CD4-positive, CD25-positive, alpha-beta regulatory T cell (primary cell): ENCODE measurements around the gene SERPINB6. TPM values are rescaled to one million over a fixed set of nuclear protein-coding genes. Genes with fewer than 3 reads are reported as not detected.
"Not testable (repeated sequence)": the region's sequence is repeated elsewhere in the genome, so short reads cannot be mapped to it uniquely, and the experiment has no call there.

Source experiments
- ATAC-seq, 2 donors: fragments of 150-1000 bp; cut with Tn5 transposase; one replicate each; pipeline ENCODE4 v1.10.0; 2021; ENCODE audit warnings: low read depth in 2 of 2, moderate number of reproducible peaks in 2 of 2, moderate library complexity in 1 of 2
- DNase-seq, 3 donors: peaks; one replicate each; pipeline versions ENCODE4 v3.0.0 to v3.0.0-alpha.2; 2012 to 2022; ENCODE audit warnings: mixed read lengths in 1 of 3
- H3K27ac ChIP-seq: one replicate; pipeline ENCODE4 v1.7.0; 2013; ENCODE audit warnings: mild to moderate bottlenecking, low read length; ENCODE audit not compliant: insufficient read depth, poor library complexity, severe bottlenecking
- H3K27me3 ChIP-seq: one replicate; pipeline ENCODE4 v1.7.0; 2013; ENCODE audit warnings: low read length; ENCODE audit not compliant: control insufficient read depth, insufficient read depth
- H3K36me3 ChIP-seq: one replicate; pipeline ENCODE4 v1.7.0; 2013; ENCODE audit warnings: mild to moderate bottlenecking, low read length, moderate library complexity; ENCODE audit not compliant: control insufficient read depth, insufficient read depth
- H3K4me1 ChIP-seq: 2 replicates; pipeline ENCODE4 v1.7.0; 2013; ENCODE audit warnings: mild to moderate bottlenecking, low read length; ENCODE audit not compliant: insufficient read depth, control insufficient read depth, poor library complexity, severe bottlenecking
- H3K4me3 ChIP-seq: one replicate; pipeline ENCODE4 v1.7.0; 2013; ENCODE audit warnings: low read depth, mild to moderate bottlenecking, low read length, moderate library complexity
- H3K9me3 ChIP-seq, 2 experiments: 1 replicate in 1 of 2; 2 replicates in 1 of 2; pipeline ENCODE4 v1.7.0; 2013; ENCODE audit warnings: low read length in 2 of 2, mild to moderate bottlenecking in 1 of 2, moderate library complexity in 1 of 2; ENCODE audit not compliant: control insufficient read depth in 2 of 2
- H3K27ac Mint-ChIP-seq, 3 donors: one replicate each; pipeline ENCODE4 v1.8.0; 2020 to 2022; ENCODE audit warnings: mild to moderate bottlenecking in 3 of 3, mixed read lengths in 3 of 3, moderate library complexity in 2 of 3
- H3K27me3 Mint-ChIP-seq: one replicate; pipeline ENCODE4 v1.8.0; 2022; ENCODE audit warnings: mild to moderate bottlenecking, mixed read lengths
- H3K36me3 Mint-ChIP-seq: one replicate; pipeline ENCODE4 v1.8.0; 2020; ENCODE audit warnings: mixed read lengths
- H3K4me1 Mint-ChIP-seq, 4 donors: one replicate each; pipeline ENCODE4 v1.8.0; 2020 to 2022; ENCODE audit warnings: mixed read lengths in 4 of 4, mild to moderate bottlenecking in 1 of 4
- H3K4me3 Mint-ChIP-seq, 4 donors: one replicate each; pipeline ENCODE4 v1.8.0; 2020 to 2022; ENCODE audit warnings: mild to moderate bottlenecking in 4 of 4, mixed read lengths in 4 of 4, moderate library complexity in 3 of 4
- H3K9me3 Mint-ChIP-seq, 7 donors: one replicate each; pipeline ENCODE4 v1.8.0; 2020 to 2022; ENCODE audit warnings: mixed read lengths in 7 of 7, mild to moderate bottlenecking in 3 of 7, moderate library complexity in 2 of 7
- polyA plus RNA-seq, 4 donors: library from polyadenylated mRNA; unstranded; fragments of 300-500 nt; fragmentation: Illumina TruSeq; gene quantifications; one replicate each; pipeline ENCODE4 v1.2.3, GENCODE V29; 2021
- total RNA-seq: library from RNA; stranded (reverse); gene quantifications from one replicate; pipeline ENCODE4 v1.2.3, GENCODE V29; 2022

SERPINB6 gene
- total and polyA plus RNA-seq, 5 donors from 2014 or later = 3.9 to 79.9 (median 21.9) TPM

DNA sequence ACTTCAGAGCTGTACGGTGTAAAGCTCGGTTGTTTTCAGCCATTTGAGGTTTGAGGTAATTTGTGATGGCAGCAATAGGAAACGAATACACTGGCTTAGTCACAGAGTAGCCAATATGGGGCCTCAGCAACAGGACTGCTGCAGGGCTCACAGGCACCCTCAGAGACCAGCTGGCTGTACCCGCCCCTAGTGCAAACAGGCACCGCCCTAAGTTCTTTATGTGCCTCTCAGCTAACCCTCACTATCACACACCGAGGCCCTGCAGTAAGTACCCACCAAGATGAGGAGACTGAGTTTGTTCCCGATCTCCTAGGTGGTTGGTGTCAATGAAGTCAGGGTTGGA, 57.1 kb downstream of the SERPINB6 start:
- no peak overlapping the region for H3K4me3 ChIP-seq
- no peaks in the 10 kb centered on the region for H3K36me3 ChIP-seq
- H3K9me3 Mint-ChIP-seq = peaks cover 0 to 3% (median 0%) of the 10 kb centered on the region in 7 donors
- H3K4me1 ChIP-seq = peaks cover 5% of the 10 kb centered on the region
- H3K27me3 ChIP-seq = no peaks in the 10 kb centered on the region
- H3K36me3 Mint-ChIP-seq = no peaks in the 10 kb centered on the region
- H3K4me1 Mint-ChIP-seq = peaks cover 5 to 21% (median 13%) of the 10 kb centered on the region in 4 donors
- H3K4me3 Mint-ChIP-seq = no peak overlapping the region
- peaks cover 11% of the 10 kb centered on the region for H3K27me3 Mint-ChIP-seq
- H3K9me3 ChIP-seq = no peaks in the 10 kb centered on the region
- no peak overlapping the region for H3K27ac ChIP-seq
- no peak for DNase-seq
- H3K27ac Mint-ChIP-seq = no peak overlapping the region
- no peak for ATAC-seq

DNA sequence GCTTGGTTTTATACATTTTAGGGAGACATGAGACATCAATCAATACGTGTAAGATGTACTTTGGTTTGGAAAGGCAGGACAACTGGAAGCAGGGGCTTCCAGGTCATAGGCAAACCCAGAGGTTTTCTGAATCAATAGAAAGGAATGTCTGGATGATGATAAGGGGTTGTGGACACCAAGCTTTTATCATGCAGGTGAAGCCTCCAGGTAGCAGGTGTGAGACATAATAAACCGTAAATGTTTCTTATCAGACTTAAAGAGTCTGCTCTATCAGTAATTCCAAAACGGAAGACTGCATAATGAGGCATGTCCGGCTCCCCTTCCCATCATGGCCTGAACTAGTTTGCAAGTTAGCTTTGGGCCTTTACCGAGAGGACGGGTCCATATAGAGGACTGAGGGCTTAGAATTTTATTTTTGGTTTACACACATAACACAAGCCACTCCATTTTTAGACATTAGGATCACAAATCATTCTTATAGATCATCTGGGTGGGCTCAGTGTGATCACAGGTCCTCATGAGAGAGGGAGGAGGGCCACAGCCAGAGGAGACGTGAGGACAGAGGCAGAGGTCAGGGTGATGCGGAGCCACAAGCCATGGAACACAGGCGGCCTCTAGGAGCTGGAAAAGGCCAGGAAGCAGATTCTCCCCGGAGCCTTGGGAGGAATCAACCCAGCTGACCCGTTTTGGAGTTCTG, 57.6 kb downstream of the SERPINB6 start:
- Mint-ChIP-seq H3K27me3 (peaks cover 6% of the 10 kb centered on the region), H3K36me3 (no peaks in the 10 kb centered on the region), H3K4me1 (peaks cover 0 to 18% (median 8%) of the 10 kb centered on the region in 4 donors), H3K27ac (no peak overlapping the region), H3K9me3 (no peaks in the 10 kb centered on the region), H3K4me3 (peak overlapping the region in 1 of 4 donors; percentile 55)
- ATAC-seq = no peak
- no peak for DNase-seq
- H3K36me3 ChIP-seq = no peaks in the 10 kb centered on the region
- peaks cover 2% of the 10 kb centered on the region for H3K4me1 ChIP-seq
- H3K27ac ChIP-seq = no peak overlapping the region
- no peaks in the 10 kb centered on the region for H3K27me3 ChIP-seq
- no peaks in the 10 kb centered on the region for H3K9me3 ChIP-seq
- no peak overlapping the region for H3K4me3 ChIP-seq

DNA sequence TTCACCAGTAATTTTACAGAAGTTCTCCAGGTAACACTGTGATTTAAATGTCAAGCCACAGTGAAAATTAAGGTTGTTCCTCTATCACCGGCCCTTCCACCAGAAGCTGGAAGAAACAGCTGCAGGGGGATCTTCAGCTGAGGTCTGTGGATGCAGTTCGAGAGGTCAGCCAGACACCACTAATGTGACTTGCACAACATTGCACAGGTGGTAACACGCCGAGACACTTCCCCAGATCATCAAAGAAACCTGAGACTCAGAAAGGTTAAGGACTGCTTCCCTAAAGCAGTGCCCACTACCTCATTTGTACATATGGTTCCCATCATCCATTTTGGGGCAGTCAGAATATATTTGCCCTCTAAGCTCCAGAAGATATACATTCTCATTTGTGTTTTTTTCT, 60.2 kb downstream of the SERPINB6 start:
- H3K4me1 Mint-ChIP-seq = peaks cover 7 to 18% (median 12%) of the 10 kb centered on the region in 4 donors
- no peak overlapping the region for H3K4me3 Mint-ChIP-seq
- Histone ChIP-seq H3K4me1 (peaks cover 2% of the 10 kb centered on the region), H3K27ac (no peak overlapping the region), H3K4me3 (no peak overlapping the region), H3K27me3 (no peaks in the 10 kb centered on the region), H3K36me3 (no peaks in the 10 kb centered on the region), H3K9me3 (no peaks in the 10 kb centered on the region)
- no peaks in the 10 kb centered on the region for H3K36me3 Mint-ChIP-seq
- peak; percentile 23 to 33 for ATAC-seq
- H3K27me3 Mint-ChIP-seq = peaks cover 9% of the 10 kb centered on the region
- H3K27ac Mint-ChIP-seq = no peak overlapping the region
- H3K9me3 Mint-ChIP-seq = no peaks in the 10 kb centered on the region
- no peak for DNase-seq

DNA sequence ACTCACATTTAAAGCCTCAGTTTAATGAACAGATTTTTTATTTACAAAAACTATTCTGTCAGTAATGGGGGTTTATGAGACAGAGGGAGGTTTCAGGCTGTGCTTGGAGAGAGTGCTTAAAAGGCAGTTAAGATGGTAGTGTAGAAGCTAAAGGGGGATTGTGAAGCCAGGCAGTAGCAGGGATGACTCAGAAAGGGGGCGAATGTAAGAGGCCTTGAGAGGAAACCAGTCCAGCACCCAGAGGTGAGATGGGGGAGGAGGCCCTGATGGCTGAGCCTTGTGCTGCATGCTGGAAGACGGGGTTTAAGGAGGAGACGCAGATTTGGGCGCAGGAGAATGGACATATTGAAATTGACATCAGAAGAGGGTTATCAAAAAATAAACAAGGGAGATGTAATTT, 61.6 kb downstream of the SERPINB6 start:
- no peaks in the 10 kb centered on the region for H3K9me3 ChIP-seq
- H3K4me1 ChIP-seq = peaks cover 2% of the 10 kb centered on the region
- Mint-ChIP-seq H3K4me1 (peaks cover 7 to 24% (median 12%) of the 10 kb centered on the region in 4 donors), H3K4me3 (peak overlapping the region in 1 of 4 donors; percentile 82), H3K9me3 (no peaks in the 10 kb centered on the region), H3K27me3 (peaks cover 11% of the 10 kb centered on the region), H3K36me3 (no peaks in the 10 kb centered on the region), H3K27ac (no peak overlapping the region)
- H3K36me3 ChIP-seq = no peaks in the 10 kb centered on the region
- no peaks in the 10 kb centered on the region for H3K27me3 ChIP-seq
- ATAC-seq (no peak), DNase-seq (no peak)
- no peak overlapping the region for H3K4me3 ChIP-seq
- H3K27ac ChIP-seq = no peak overlapping the region

DNA sequence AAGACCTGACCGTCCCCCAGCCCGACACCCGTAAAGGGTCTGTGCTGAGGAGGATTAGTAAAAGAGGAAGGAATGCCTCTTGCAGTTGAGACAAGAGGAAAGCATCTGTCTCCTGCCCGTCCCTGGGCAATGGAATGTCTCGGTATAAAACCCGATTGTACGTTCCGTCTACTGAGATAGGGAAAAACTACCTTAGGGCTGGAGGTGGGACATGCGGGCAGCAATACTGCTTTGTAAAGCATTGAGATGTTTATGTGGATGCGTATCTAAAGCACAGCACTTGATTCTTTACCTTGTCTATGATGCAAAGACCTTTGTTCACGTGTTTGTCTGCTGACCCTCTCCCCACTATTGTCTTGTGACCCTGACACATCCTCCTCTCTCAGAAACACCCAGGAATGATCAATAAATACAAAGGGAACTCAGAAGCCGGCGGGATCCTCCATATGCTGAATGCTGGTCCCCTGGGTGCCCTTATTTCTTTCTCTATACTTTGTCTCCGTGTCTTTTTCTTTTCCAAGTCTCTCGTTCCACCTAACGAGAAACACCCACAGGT, 62.2 kb downstream of the SERPINB6 start:
- H3K9me3 Mint-ChIP-seq, H3K36me3 ChIP-seq, H3K27ac ChIP-seq, H3K27me3 ChIP-seq, H3K36me3 Mint-ChIP-seq, H3K4me3 ChIP-seq, H3K4me3 Mint-ChIP-seq, H3K4me1 ChIP-seq, DNase-seq, H3K9me3 ChIP-seq, ATAC-seq: not testable (repeated sequence)
- H3K27me3 Mint-ChIP-seq = peaks cover 11% of the 10 kb centered on the region
- H3K4me1 Mint-ChIP-seq = peaks cover 8 to 27% (median 14%) of the 10 kb centered on the region in 4 donors
- peak overlapping the region in 1 of 3 donors; percentile 69 for H3K27ac Mint-ChIP-seq

DNA sequence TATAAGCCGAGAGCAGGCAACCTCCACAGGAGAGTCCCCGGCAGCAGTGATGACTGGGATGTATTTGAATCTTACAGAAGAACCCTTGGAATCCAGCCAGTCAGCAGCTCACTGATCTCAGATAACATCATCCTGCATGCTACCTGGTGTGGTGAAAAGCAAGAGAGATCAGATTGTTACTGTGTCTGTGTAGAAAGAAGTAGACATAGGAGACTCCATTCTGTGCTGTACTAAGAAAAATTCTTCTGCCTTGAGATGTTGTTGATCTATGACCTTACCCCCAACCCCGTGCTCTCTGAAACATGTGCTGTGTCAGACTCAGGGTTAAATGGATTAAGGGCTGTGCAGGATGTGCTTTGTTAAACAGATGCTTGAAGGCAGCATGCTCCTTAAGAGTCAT, 62.9 kb downstream of the SERPINB6 start:
- not testable (repeated sequence) for H3K4me1 ChIP-seq, H3K36me3 Mint-ChIP-seq, H3K9me3 Mint-ChIP-seq, H3K27me3 ChIP-seq, H3K27ac ChIP-seq, H3K27me3 Mint-ChIP-seq, H3K4me3 ChIP-seq, H3K36me3 ChIP-seq, DNase-seq, H3K4me3 Mint-ChIP-seq, H3K9me3 ChIP-seq
- peak overlapping the region in 1 of 3 donors; percentile 69 for H3K27ac Mint-ChIP-seq
- peak in 1 of 2 donors; percentile 6 for ATAC-seq
- H3K4me1 Mint-ChIP-seq = peaks cover 8 to 27% (median 14%) of the 10 kb centered on the region in 4 donors

DNA sequence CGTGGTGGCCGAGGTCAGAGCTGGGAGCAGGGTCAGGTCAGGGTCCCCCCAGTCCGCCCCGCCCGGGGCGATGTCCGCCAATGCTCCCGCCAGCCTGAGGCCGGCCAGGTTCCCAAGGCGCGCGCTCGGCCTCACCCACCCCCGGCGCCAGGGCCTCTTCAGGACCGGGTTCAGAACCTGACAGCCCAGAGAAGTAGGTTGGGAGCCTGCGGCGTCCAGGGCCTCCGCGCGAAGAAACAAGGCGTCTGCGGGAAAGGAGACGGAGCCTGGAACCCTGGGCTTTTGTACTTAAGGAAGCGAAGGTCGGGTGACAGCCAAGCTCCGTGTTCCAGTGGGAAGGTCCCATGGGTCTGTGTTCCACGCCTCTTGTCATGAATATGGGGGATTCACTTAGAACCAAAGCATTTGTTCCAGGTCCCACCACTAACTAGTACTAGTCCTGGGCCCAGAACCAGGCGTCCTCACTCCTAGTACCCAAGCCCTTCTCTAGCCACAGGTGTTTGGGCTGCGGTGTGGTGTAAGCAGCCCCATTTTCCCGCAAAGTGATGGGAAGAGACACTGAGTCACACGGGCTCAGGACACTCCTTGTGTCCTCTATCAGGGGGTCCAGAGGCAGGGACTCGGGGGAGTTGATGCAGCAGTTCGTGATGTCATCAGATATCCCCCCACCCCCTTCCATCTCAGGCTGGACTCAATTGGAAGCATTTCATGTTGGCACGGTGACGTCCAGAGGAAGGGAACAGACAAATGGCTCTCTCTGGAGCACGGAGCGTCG, 67.8 kb downstream of the SERPINB6 start:
- peaks cover 25 to 54% (median 36%) of the 10 kb centered on the region in 4 donors for H3K4me1 Mint-ChIP-seq

More for the DNA sequence above, 67.8 kb downstream of the SERPINB6 start:
- not testable (repeated sequence) for H3K9me3 Mint-ChIP-seq, DNase-seq, H3K27me3 ChIP-seq, H3K4me3 ChIP-seq, H3K27me3 Mint-ChIP-seq, H3K9me3 ChIP-seq
- ATAC-seq = peak in 1 of 2 donors; percentile 26
- peak overlapping the region; percentile 98 to 100 (median 100) for H3K4me3 Mint-ChIP-seq
- peaks cover 48% of the 10 kb centered on the region for H3K4me1 ChIP-seq
- H3K27ac Mint-ChIP-seq = peak overlapping the region in 2 of 3 donors; percentile 73 to 99
- H3K36me3 ChIP-seq = peaks cover 16% of the 10 kb centered on the region
- peaks cover 35% of the 10 kb centered on the region for H3K36me3 Mint-ChIP-seq
- peak overlapping the region; percentile 72 for H3K27ac ChIP-seq
